A549 (cell line): ENCODE data around the gene SMIM34. TPM values are rescaled to one million over a fixed set of nuclear protein-coding genes. Genes with fewer than 3 reads are reported as not detected.
"Not testable (repeated sequence)": the region's sequence is repeated elsewhere in the genome, so short reads cannot be mapped to it uniquely, and the experiment has no call there.

Source experiments
- ATAC-seq, 2 experiments: fragments of 200-7000 bp in 1 of 2; fragments of >200 bp in 1 of 2; cut with Nextera tagmentation in 1 of 2; cut with Tn5 transposase in 1 of 2; 3 replicates each; pipeline versions ENCODE4 v1.8.0 to v1.9.1; 2018 to 2020; ENCODE audit warnings: mild to moderate bottlenecking in 1 of 2, moderate library complexity in 1 of 2
- CTCF ChIA-PET: fragments of 300-600 bp; sonication (Branson Sonifier 250); formaldehyde crosslinking; extraction: SDS; loops from one replicate; lab custom pipeline; 2021; ENCODE audit warnings: antibody characterized with exemption, inconsistent platforms; lab: Yijun Ruan, JAX
- POLR2A ChIA-PET: fragments of 350-600 bp; formaldehyde crosslinking; extraction: SDS; loops from one replicate; lab custom pipeline; 2021; ENCODE audit warnings: antibody characterized with exemption, inconsistent platforms; lab: Yijun Ruan, JAX
- DNase-seq, 2 experiments: peaks; one replicate each; pipeline versions ENCODE4 v3.0.0 to v3.0.0-alpha.2; 2011 to 2016; ENCODE audit warnings: low read depth in 1 of 2, low spot score in 1 of 2
- FAIRE-seq: peaks from 2 replicates; lab custom pipeline; 2011; peaks lifted over from hg19 to GRCh38; lab: Jason Lieb, UNC
- H3K27ac ChIP-seq, 2 experiments: fragments of >200 bp; sonication (Bioruptor Twin); formaldehyde crosslinking; 3 replicates each; pipeline ENCODE4 v1.5.1; 2016 to 2017
- H3K4me1 ChIP-seq: fragments of >200 bp; sonication (Bioruptor Twin); formaldehyde crosslinking; 3 replicates; pipeline ENCODE4 v1.6.1; 2016
- H3K4me2 ChIP-seq: fragments of >200 bp; sonication (Bioruptor Twin); formaldehyde crosslinking; 3 replicates; pipeline ENCODE4 v1.6.1; 2016
- H3K4me3 ChIP-seq: fragments of >200 bp; sonication (Bioruptor Twin); formaldehyde crosslinking; 3 replicates; pipeline ENCODE4 v1.5.1; 2016
- H3K9me3 ChIP-seq: fragments of >200 bp; sonication (Bioruptor Twin); formaldehyde crosslinking; 3 replicates; pipeline ENCODE4 v1.6.1; 2016
- CBX8 ChIP-seq: fragments of 200-600 bp; sonication (generic); IDR thresholded peaks from 2 replicates; pipeline ENCODE4 v1.6.1; 2016
- CHD2 ChIP-seq: fragments of 150-350 bp; IDR thresholded peaks from 2 replicates; pipeline ENCODE4 v1.6.1; 2014; ENCODE audit warnings: low read length; ENCODE audit not compliant: partially characterized antibody
- FOXS1 ChIP-seq: fragments of 250-450 bp; sonication (Bioruptor Pico); IDR thresholded peaks from 2 replicates; pipeline ENCODE4 v1.5.0; 2020; ENCODE audit warnings: mild to moderate bottlenecking, moderate library complexity
- HOXB5 ChIP-seq: fragments of 250-450 bp; sonication (Bioruptor Pico); IDR thresholded peaks from 2 replicates; pipeline ENCODE4 v1.5.0; 2020; ENCODE audit warnings: mild to moderate bottlenecking, moderate library complexity
- KDM5A ChIP-seq: fragments of 200-600 bp; sonication (generic); IDR thresholded peaks from 2 replicates; pipeline ENCODE4 v1.6.1; 2016; ENCODE audit warnings: antibody characterized with exemption, mild to moderate bottlenecking
- NR3C1 ChIP-seq: fragments of >200 bp; sonication (Bioruptor Twin); formaldehyde crosslinking; IDR thresholded peaks from 3 replicates; pipeline ENCODE4 v1.6.1; 2017
- RFX5 ChIP-seq: fragments of 450-650 bp; IDR thresholded peaks from 2 replicates; pipeline ENCODE4 v1.7.1; 2014; ENCODE audit warnings: antibody characterized with exemption, mild to moderate bottlenecking, moderate library complexity
- SMC3 ChIP-seq: fragments of >200 bp; sonication (Bioruptor Twin); formaldehyde crosslinking; IDR thresholded peaks from 3 replicates; pipeline ENCODE4 v1.6.1; 2018; ENCODE audit warnings: inconsistent platforms
- TP53 ChIP-seq: fragments of 250-450 bp; sonication (Bioruptor Pico); IDR thresholded peaks from 2 replicates; pipeline ENCODE4 v1.5.0; 2021; ENCODE audit warnings: mild to moderate bottlenecking, moderate library complexity
- ZNF302 ChIP-seq: fragments of 250-450 bp; sonication (Bioruptor Pico); IDR thresholded peaks from 2 replicates; pipeline ENCODE4 v1.9.0; 2021; ENCODE audit warnings: inconsistent platforms, mild to moderate bottlenecking, moderate library complexity
- WGBS: methylation state at CpG from one replicate; pipeline ENCODE4 v1.1.6; 2017; ENCODE audit errors: missing lambda C conversion rate; 5-methylcytosine and 5-hydroxymethylcytosine counted together
- polyA plus RNA-seq, 4 experiments: library from polyadenylated mRNA; depleted of rRNA in 3 of 4; stranded (reverse); fragments of >200 nt; fragmentation: RNase III in 1 of 4; extraction: RNeasy Plus Mini Kit Qiagen cat#74134 plus additional on column Dnase treatment in 1 of 4; gene quantifications; 2 replicates in 3 of 4; 3 replicates in 1 of 4; pipeline ENCODE4 v1.2.3, GENCODE V29; 2011 to 2017
- small RNA-seq, 6 experiments: library from RNA; depleted of rRNA; stranded (forward); fragments of <200 nt; gene quantifications; one replicate each; pipeline ENCODE3, GENCODE V24; 2012
- TF ChIP-seq, protein P1 (sequence below): IDR thresholded peaks from 2 replicates; pipeline ENCODE4 v1.6.1; 2012
- TF ChIP-seq, protein P2 (sequence below): fragments of 250-450 bp; sonication (Bioruptor Pico); IDR thresholded peaks from 2 replicates; pipeline ENCODE4 v1.5.0; 2021; ENCODE audit warnings: mild to moderate bottlenecking, moderate library complexity, borderline replicate concordance
- TF ChIP-seq, protein P3 (sequence below): fragments of >200 bp; sonication (Bioruptor Twin); formaldehyde crosslinking; IDR thresholded peaks from 3 replicates; pipeline ENCODE4 v1.6.1; 2016

Gene SMIM34
- polyA plus RNA-seq, 2 of the 4 experiments (the other 2 are of a cell fraction): not detected

DNA sequence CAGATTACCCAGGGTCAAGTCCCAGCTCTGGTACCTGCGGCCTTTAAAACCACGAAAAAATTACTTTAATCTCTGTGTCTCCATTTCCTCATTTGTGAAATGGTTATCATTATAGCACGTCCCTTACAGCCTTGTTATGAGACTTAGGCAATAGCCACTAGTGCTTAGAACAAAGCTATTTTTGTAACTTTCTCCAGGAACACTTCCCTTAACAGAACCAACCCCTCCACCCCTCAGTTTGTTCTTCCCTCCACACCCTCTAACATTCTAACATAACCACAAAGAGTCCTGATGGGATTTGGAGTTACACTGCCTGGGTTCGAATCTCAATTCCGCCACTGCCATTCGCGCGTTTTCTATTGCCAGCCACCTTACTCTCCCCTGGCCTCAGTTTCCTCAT, 49.3 kb downstream of the SMIM34 start:
- ATAC-seq, POLR2A ChIA-PET, H3K27ac ChIP-seq, H3K4me3 ChIP-seq, H3K4me1 ChIP-seq, FAIRE-seq, DNase-seq, H3K9me3 ChIP-seq, H3K4me2 ChIP-seq: not testable (repeated sequence)
- CTCF ChIA-PET: interaction anchor here (1.3 kb wide), 1 partner anchor 451 kb away, joined by 4 read pairs; no protein-coding TSS in a partner anchor
- no CpG with 5 or more reads among the region's 8 CpGs for WGBS

DNA sequence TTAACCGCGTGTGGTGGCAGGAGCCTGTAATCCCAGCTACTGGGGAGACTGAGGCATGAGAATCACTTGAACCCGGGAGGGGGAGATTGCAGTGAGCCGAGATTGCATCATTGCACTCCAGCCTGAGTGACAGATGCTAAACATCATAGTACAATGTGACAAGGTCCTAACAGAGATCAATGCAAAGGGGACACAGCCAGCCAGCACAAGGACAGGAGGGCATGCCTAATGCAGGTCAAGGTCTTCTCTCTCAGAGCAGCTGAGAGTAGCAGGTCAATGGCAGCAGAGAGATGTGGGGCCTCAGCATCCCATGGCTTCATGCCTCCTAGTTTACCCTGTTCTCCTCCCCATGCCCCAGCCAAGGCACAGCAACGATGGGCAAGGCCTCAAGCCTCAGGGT, 51.4 kb downstream of the SMIM34 start:
- ATAC-seq (no peak), FAIRE-seq (no peak), DNase-seq (no peak)
- no peaks in the 10 kb centered on the region for H3K9me3 ChIP-seq
- POLR2A ChIA-PET: no interaction called here
- no peak for TF ChIP-seq HOXB5 (CRISPR knock-in tag)
- TF ChIP-seq TP53 (CRISPR knock-in tag): no peak
- no peak for TF ChIP-seq CBX8
- no peak for TF ChIP-seq ZNF302 (CRISPR knock-in tag)
- TF ChIP-seq RFX5: no peak
- TF ChIP-seq FOXS1 (CRISPR knock-in tag): no peak
- TF ChIP-seq, protein P1, sequence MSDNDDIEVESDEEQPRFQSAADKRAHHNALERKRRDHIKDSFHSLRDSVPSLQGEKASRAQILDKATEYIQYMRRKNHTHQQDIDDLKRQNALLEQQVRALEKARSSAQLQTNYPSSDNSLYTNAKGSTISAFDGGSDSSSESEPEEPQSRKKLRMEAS: no peak
- no peak for TF ChIP-seq KDM5A
- CTCF ChIA-PET: interaction anchor here (1.1 to 2.3 kb wide), 3 partner anchors 10 to 258 kb away, joined by 3 to 10 read pairs (median 3); no protein-coding TSS in a partner anchor
- no peak overlapping the region for H3K27ac ChIP-seq
- no peak overlapping the region for H3K4me2 ChIP-seq
- no peaks in the 10 kb centered on the region for H3K4me1 ChIP-seq
- no peak overlapping the region for H3K4me3 ChIP-seq
- WGBS: 60% methylated on average over 5 of the region's 5 CpGs

DNA sequence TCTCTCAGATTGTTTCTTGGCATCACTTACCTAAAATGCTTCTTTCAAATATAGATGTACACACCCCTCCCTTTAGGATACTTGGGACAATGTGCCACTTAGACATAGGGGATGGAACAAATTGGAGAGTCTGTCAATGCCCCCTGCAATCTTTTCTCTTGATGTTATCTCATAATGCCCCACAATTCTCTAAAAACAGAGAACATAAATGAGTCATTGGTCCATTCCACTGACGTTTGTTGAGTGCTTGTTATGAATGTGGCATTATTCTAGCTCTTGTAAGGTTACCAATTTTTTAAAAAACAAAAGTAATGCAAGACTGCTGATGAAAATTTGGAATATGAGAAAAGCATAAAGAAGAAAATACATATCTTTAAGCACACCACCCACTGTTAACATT, 54.0 kb downstream of the SMIM34 start:
- Histone ChIP-seq H3K4me1 (0 out of 3 replicates have a peak, but pooled peaks cover 4% of the 10 kb centered on the region), H3K4me3 (no peak overlapping the region), H3K4me2 (no peak overlapping the region), H3K9me3 (no peaks in the 10 kb centered on the region), H3K27ac (no peak overlapping the region)
- ATAC-seq (no peak), DNase-seq (no peak), FAIRE-seq (no peak)
- WGBS: 8% methylated on average over 1 of the region's 1 CpG
- POLR2A ChIA-PET: no interaction called here
- CTCF ChIA-PET: no interaction called here
- no peak for TF ChIP-seq NR3C1
- no peak for TF ChIP-seq SMC3
- TF ChIP-seq, protein P2, sequence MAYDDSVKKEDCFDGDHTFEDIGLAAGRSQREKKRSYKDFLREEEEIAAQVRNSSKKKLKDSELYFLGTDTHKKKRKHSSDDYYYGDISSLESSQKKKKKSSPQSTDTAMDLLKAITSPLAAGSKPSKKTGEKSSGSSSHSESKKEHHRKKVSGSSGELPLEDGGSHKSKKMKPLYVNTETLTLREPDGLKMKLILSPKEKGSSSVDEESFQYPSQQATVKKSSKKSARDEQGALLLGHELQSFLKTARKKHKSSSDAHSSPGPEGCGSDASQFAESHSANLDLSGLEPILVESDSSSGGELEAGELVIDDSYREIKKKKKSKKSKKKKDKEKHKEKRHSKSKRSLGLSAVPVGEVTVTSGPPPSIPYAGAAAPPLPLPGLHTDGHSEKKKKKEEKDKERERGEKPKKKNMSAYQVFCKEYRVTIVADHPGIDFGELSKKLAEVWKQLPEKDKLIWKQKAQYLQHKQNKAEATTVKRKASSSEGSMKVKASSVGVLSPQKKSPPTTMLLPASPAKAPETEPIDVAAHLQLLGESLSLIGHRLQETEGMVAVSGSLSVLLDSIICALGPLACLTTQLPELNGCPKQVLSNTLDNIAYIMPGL (CRISPR knock-in tag): no peak
- TF ChIP-seq CHD2: no peak
- TF ChIP-seq, protein P3, sequence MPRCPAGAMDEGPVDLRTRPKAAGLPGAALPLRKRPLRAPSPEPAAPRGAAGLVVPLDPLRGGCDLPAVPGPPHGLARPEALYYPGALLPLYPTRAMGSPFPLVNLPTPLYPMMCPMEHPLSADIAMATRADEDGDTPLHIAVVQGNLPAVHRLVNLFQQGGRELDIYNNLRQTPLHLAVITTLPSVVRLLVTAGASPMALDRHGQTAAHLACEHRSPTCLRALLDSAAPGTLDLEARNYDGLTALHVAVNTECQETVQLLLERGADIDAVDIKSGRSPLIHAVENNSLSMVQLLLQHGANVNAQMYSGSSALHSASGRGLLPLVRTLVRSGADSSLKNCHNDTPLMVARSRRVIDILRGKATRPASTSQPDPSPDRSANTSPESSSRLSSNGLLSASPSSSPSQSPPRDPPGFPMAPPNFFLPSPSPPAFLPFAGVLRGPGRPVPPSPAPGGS: no peak
- TF ChIP-seq, all 56 proteins: peak for 0

Small RNA genes within 50 kb of the gene (small RNA-seq; reads per million reads assigned to genes)
- gene RF00614: 0 reads per million in 6 experiments

Other genes starting within 250 kb of the SMIM34 start
- not detected in 2 replicates for gene KCNE2, start 59.9 kb downstream of the SMIM34 start, polyA plus RNA-seq (2011; rRNA removed)
- gene KCNE2, start 59.9 kb downstream of the SMIM34 start, polyA plus RNA-seq (2017; fragmentation: RNase III; extraction: RNeasy Plus Mini Kit Qiagen cat#74134 plus additional on column Dnase treatment): not detected in 3 replicates
- gene SMIM11, start 48.4 kb downstream of the SMIM34 start, polyA plus RNA-seq (2011; rRNA removed): 17.1 and 22.8 TPM in 2 replicates
- 9.2 to 16.9 TPM (median 11.4 TPM) in 3 replicates for gene SMIM11, start 48.4 kb downstream of the SMIM34 start, polyA plus RNA-seq (2017; fragmentation: RNase III; extraction: RNeasy Plus Mini Kit Qiagen cat#74134 plus additional on column Dnase treatment)
- 0.08 and 0.17 TPM in 2 replicates for gene KCNE1, start 88.3 kb upstream of the SMIM34 start, polyA plus RNA-seq (2011; rRNA removed)
- gene KCNE1, start 88.3 kb upstream of the SMIM34 start, polyA plus RNA-seq (2017; fragmentation: RNase III; extraction: RNeasy Plus Mini Kit Qiagen cat#74134 plus additional on column Dnase treatment): 0.04 to 0.05 TPM in 2 of 3 replicates, not detected in the other
- 9.8 and 10.2 TPM in 2 replicates for gene RCAN1, start 191.2 kb upstream of the SMIM34 start, polyA plus RNA-seq (2011; rRNA removed)
- 11.8 to 12.8 TPM (median 11.9 TPM) in 3 replicates for gene RCAN1, start 191.2 kb upstream of the SMIM34 start, polyA plus RNA-seq (2017; fragmentation: RNase III; extraction: RNeasy Plus Mini Kit Qiagen cat#74134 plus additional on column Dnase treatment)
- gene CLIC6, start 245.0 kb upstream of the SMIM34 start, polyA plus RNA-seq (2011; rRNA removed): 0.01 and 0.04 TPM in 2 replicates
- 0.04 to 0.08 TPM (median 0.07 TPM) in 3 replicates for gene CLIC6, start 245.0 kb upstream of the SMIM34 start, polyA plus RNA-seq (2017; fragmentation: RNase III; extraction: RNeasy Plus Mini Kit Qiagen cat#74134 plus additional on column Dnase treatment)